Fibroblast of upper back skin (primary cell): ENCODE data around the gene CADM1.

Experiments
- DNase-seq: peaks from one replicate; pipeline ENCODE4 v3.0.0-alpha.2; 2013

CADM1 gene

GRCh38 chr11:115444542-115444941, 59.7 kb downstream of the CADM1 start:
- DNase-seq, result no peak

GRCh38 chr11:115439969-115440540, 64.2 kb downstream of the CADM1 start:
- DNase-seq, result no peak

GRCh38 chr11:115439385-115439784, 64.8 kb downstream of the CADM1 start:
- peak; percentile 83 for DNase-seq

GRCh38 chr11:115437902-115438575, 66.2 kb downstream of the CADM1 start:
- DNase-seq, result no peak

- DNase-seq, result no peak
Measured at GRCh38 chr11:115430345-115430744, 73.9 kb downstream of the CADM1 start.

GRCh38 chr11:115428306-115428705, 75.9 kb downstream of the CADM1 start:
- DNase-seq, result peak; percentile 31

- no peak for DNase-seq
Measured at GRCh38 chr11:115425816-115426215, 78.4 kb downstream of the CADM1 start.

GRCh38 chr11:115425250-115425649, 79.0 kb downstream of the CADM1 start:
- DNase-seq, result no peak

GRCh38 chr11:115423728-115424459, 80.3 kb downstream of the CADM1 start:
- peak; percentile 17 for DNase-seq

- DNase-seq, result no peak
Measured at GRCh38 chr11:115421992-115422689, 82.1 kb downstream of the CADM1 start.

GRCh38 chr11:115421352-115421991, 82.7 kb downstream of the CADM1 start:
- no peak for DNase-seq

- DNase-seq, result no peak
Measured at GRCh38 chr11:115420505-115420904, 83.7 kb downstream of the CADM1 start.

- DNase-seq, result no peak
Measured at GRCh38 chr11:115418626-115419025, 85.6 kb downstream of the CADM1 start.

- no peak for DNase-seq
Measured at GRCh38 chr11:115418081-115418480, 86.1 kb downstream of the CADM1 start.

GRCh38 chr11:115411120-115411519, 93.1 kb downstream of the CADM1 start:
- no peak for DNase-seq

GRCh38 chr11:115409691-115410220, 94.5 kb downstream of the CADM1 start:
- DNase-seq, result peak; percentile 21

GRCh38 chr11:115409116-115409670, 95.0 kb downstream of the CADM1 start:
- DNase-seq, result no peak

GRCh38 chr11:115408036-115408921, 95.9 kb downstream of the CADM1 start:
- peak; percentile 68 for DNase-seq

GRCh38 chr11:115407496-115407895, 96.7 kb downstream of the CADM1 start:
- DNase-seq, result no peak

- DNase-seq, result no peak
Measured at GRCh38 chr11:115406404-115406803, 97.8 kb downstream of the CADM1 start.

- DNase-seq, result no peak
Measured at GRCh38 chr11:115398333-115399080, 105.7 kb downstream of the CADM1 start.
